PC-3 (cell line): Measurements from ENCODE around the gene MIDN.

Experiments
- EZH2 ChIP-seq: fragments of 300-600 bp; sonication (generic); IDR thresholded peaks from one replicate; pipeline ENCODE4 v1.6.1; 2017; ENCODE audit warnings: antibody characterized with exemption, mild to moderate bottlenecking, low read length; ENCODE audit not compliant: unreplicated experiment
- EZH2phosphoT487 ChIP-seq: fragments of 300-600 bp; sonication (generic); IDR thresholded peaks from 2 replicates; pipeline ENCODE4 v1.6.1; 2018; ENCODE audit warnings: mild to moderate bottlenecking, antibody characterized with exemption, low read length, borderline replicate concordance
- TF ChIP-seq, protein P1 (sequence below): fragments of 300-600 bp; sonication (generic); conservative IDR thresholded peaks from 2 replicates; pipeline ENCODE4 v1.5.1; 2017; ENCODE audit warnings: antibody characterized with exemption, low read depth, mild to moderate bottlenecking, low read length

GRCh38 chr19:1259876-1260748 lies 11.7 kb downstream of the MIDN start:
- TF ChIP-seq, protein P1, sequence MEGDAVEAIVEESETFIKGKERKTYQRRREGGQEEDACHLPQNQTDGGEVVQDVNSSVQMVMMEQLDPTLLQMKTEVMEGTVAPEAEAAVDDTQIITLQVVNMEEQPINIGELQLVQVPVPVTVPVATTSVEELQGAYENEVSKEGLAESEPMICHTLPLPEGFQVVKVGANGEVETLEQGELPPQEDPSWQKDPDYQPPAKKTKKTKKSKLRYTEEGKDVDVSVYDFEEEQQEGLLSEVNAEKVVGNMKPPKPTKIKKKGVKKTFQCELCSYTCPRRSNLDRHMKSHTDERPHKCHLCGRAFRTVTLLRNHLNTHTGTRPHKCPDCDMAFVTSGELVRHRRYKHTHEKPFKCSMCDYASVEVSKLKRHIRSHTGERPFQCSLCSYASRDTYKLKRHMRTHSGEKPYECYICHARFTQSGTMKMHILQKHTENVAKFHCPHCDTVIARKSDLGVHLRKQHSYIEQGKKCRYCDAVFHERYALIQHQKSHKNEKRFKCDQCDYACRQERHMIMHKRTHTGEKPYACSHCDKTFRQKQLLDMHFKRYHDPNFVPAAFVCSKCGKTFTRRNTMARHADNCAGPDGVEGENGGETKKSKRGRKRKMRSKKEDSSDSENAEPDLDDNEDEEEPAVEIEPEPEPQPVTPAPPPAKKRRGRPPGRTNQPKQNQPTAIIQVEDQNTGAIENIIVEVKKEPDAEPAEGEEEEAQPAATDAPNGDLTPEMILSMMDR = no peak
- TF ChIP-seq EZH2 (no peak), EZH2phosphoT487 (no peak)
